ENCODE results near the gene CGRRF1.

Gene CGRRF1

GRCh38 chr14:54509546-54510501 is at the start of gene CGRRF1:
TSS of gene CGRRF1 (plus strand) at chr14:54509906. CDS start at chr14:54509960, 54 bp downstream.
- H3K4me3 ChIP-seq (ENCODE audit: insufficient read depth, low read length, poor library complexity, severe bottlenecking): peak within 1 kb of the TSS; percentile 74

DNA sequence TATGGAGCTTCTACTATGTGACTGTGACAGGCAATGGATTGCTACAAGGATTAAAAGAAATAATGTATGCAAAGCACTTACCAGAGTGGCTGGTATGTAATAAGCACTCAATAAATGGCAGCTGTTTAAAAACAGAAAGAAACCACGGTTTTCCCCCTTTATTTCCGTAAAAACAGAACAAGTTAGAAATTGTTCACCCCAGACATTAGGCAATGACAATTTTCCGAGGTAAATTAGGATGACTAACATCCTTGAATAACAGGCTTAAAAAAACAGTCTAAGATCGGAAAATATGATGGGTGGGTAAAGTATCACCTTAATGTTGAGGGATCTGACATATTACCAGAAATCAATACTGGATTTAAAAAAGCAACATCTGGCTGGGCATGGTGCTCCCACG is 47.7 kb upstream of the CGRRF1 start:
- no peak overlapping the region for H3K27ac ChIP-seq (ENCODE audit: low read depth, low read length)
- no peaks in the 10 kb centered on the region for H3K9me2 ChIP-seq (replicated peaks; ENCODE audit: insufficient read depth, low read length)
- H3K79me2 ChIP-seq (ENCODE audit: insufficient read depth, low read length): no peaks in the 10 kb centered on the region
- H3K4me2 ChIP-seq (ENCODE audit: low read depth, low read length, poor library complexity, severe bottlenecking): no peak overlapping the region
- H3F3A ChIP-seq (ENCODE audit: insufficient read depth): no peaks in the 10 kb centered on the region
- TF ChIP-seq CTCF (IDR thresholded peaks at IDR 0.05; ENCODE audit: insufficient read depth, low read length, poor library complexity, severe bottlenecking): no peak
- TF ChIP-seq EZH2phosphoT487 (conservative IDR thresholded peaks at IDR 0.05; ENCODE audit: low read length): no peak
- H3K27me3 ChIP-seq (ENCODE audit: low read length): no peaks in the 10 kb centered on the region
- no peak overlapping the region for H3K9ac ChIP-seq (ENCODE audit: low read length)
- H2AFZ ChIP-seq (ENCODE audit: low read depth, low read length, severe bottlenecking): no peak overlapping the region
- H3K36me3 ChIP-seq (ENCODE audit: low read length): no peaks in the 10 kb centered on the region
- no peaks in the 10 kb centered on the region for H4K20me1 ChIP-seq (ENCODE audit: low read depth, low read length)
- H3K4me3 ChIP-seq (ENCODE audit: insufficient read depth, low read length, poor library complexity, severe bottlenecking): no peak overlapping the region
- H3K9me3 ChIP-seq (ENCODE audit: insufficient read depth, low read length): peaks cover 15% of the 10 kb centered on the region; the same call in 1 of the 2 replicates

More at GRCh38 chr14:54509546-54510501, at the start of gene CGRRF1:
- H4K20me1 ChIP-seq (ENCODE audit: low read depth, low read length): no peaks in the 10 kb centered on the region
- no peaks in the 10 kb centered on the region for H3K9me3 ChIP-seq (ENCODE audit: insufficient read depth, low read length)
- no peaks in the 10 kb centered on the region for H3F3A ChIP-seq (ENCODE audit: insufficient read depth)
- peak within 1 kb of the TSS; percentile 99 for H2AFZ ChIP-seq (ENCODE audit: low read depth, low read length, severe bottlenecking)
- no peaks in the 10 kb centered on the region for H3K9me2 ChIP-seq (replicated peaks; ENCODE audit: insufficient read depth, low read length)
- TF ChIP-seq CTCF (IDR thresholded peaks at IDR 0.05; ENCODE audit: insufficient read depth, low read length, poor library complexity, severe bottlenecking) (no peak), EZH2phosphoT487 (conservative IDR thresholded peaks at IDR 0.05; ENCODE audit: low read length) (no peak)
- no peaks in the 10 kb centered on the region for H3K27me3 ChIP-seq (ENCODE audit: low read length)
- peak within 1 kb of the TSS; percentile 77 for H3K9ac ChIP-seq (ENCODE audit: low read length)
- H3K79me2 ChIP-seq (ENCODE audit: insufficient read depth, low read length): peaks cover 19% of the 10 kb centered on the region; the same call in 1 of the 2 replicates
- no peak within 1 kb of the TSS for H3K27ac ChIP-seq (ENCODE audit: low read depth, low read length)
- peak within 1 kb of the TSS; percentile 91 for H3K4me2 ChIP-seq (ENCODE audit: low read depth, low read length, poor library complexity, severe bottlenecking)
- H3K36me3 ChIP-seq (ENCODE audit: low read length): no peaks in the 10 kb centered on the region

DNA sequence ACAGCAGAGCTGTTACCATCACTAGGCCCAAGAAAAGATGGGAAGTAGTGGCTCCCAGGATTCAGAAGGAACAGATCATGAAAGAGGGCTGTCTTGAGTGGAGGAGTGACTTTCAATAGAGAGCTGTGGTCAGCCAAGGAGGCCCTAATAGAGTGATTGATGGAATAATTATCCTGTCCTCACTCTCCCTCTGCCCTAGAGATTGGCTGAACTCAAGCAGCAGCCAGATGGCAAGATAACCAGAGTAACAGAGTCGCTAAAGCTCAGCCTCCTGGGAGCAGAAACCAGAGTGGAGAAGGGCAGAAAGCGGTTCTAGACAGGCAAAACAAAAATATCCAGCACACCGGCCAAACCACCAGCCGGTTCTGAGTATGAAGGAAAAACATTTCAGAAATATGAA is 44.1 kb upstream of the CGRRF1 start:
- Histone ChIP-seq H3K9me3 (ENCODE audit: insufficient read depth, low read length) (no peaks in the 10 kb centered on the region), H3K27ac (ENCODE audit: low read depth, low read length) (no peak overlapping the region), H3K4me3 (ENCODE audit: insufficient read depth, low read length, poor library complexity, severe bottlenecking) (no peak overlapping the region), H4K20me1 (ENCODE audit: low read depth, low read length) (no peaks in the 10 kb centered on the region), H3K36me3 (ENCODE audit: low read length) (no peaks in the 10 kb centered on the region), H3F3A (ENCODE audit: insufficient read depth) (no peaks in the 10 kb centered on the region), H3K9ac (ENCODE audit: low read length) (no peak overlapping the region), H3K79me2 (ENCODE audit: insufficient read depth, low read length) (no peaks in the 10 kb centered on the region), H3K27me3 (ENCODE audit: low read length) (no peaks in the 10 kb centered on the region), H3K9me2 (replicated peaks; ENCODE audit: insufficient read depth, low read length) (no peaks in the 10 kb centered on the region), H3K4me2 (ENCODE audit: low read depth, low read length, poor library complexity, severe bottlenecking) (no peak overlapping the region), H2AFZ (ENCODE audit: low read depth, low read length, severe bottlenecking) (no peak overlapping the region)
- TF ChIP-seq EZH2phosphoT487 (conservative IDR thresholded peaks at IDR 0.05; ENCODE audit: low read length) (no peak), CTCF (IDR thresholded peaks at IDR 0.05; ENCODE audit: insufficient read depth, low read length, poor library complexity, severe bottlenecking) (no peak)
